RWPE2 (cell line): ENCODE results near the gene HLCS.
"Not testable (repeated sequence)": the region's sequence is repeated elsewhere in the genome, so short reads cannot be mapped to it uniquely, and the experiment has no call there.

Source experiments
- ATAC-seq: fragments of 200-7000 bp; cut with Tn5 transposase; 3 replicates; pipeline ENCODE4 v1.9.1; 2021; ENCODE audit warnings: low read depth
- DNase-seq: peaks from one replicate; pipeline ENCODE4 v3.0.0-alpha.2; 2020; ENCODE audit warnings: low spot score
- H3K27ac ChIP-seq: fragments of 450-650 bp; 2 replicates; pipeline ENCODE4 v1.5.1; 2017; ENCODE audit warnings: mild to moderate bottlenecking; ENCODE audit not compliant: poor library complexity, severe bottlenecking
- H3K27me3 ChIP-seq: fragments of 250-450 bp; sonication (Bioruptor Pico); 2 replicates; pipeline ENCODE4 v1.5.1; 2021; ENCODE audit warnings: mild to moderate bottlenecking, moderate library complexity; ENCODE audit not compliant: insufficient read depth, poor library complexity, severe bottlenecking
- H3K36me3 ChIP-seq: fragments of 250-450 bp; sonication (Bioruptor Pico); 2 replicates; pipeline ENCODE4 v1.5.1; 2020; ENCODE audit warnings: low read depth, mild to moderate bottlenecking, moderate library complexity
- H3K4me1 ChIP-seq: fragments of 250-450 bp; sonication (Bioruptor Pico); 2 replicates; pipeline ENCODE4 v1.5.1; 2021; ENCODE audit warnings: mild to moderate bottlenecking, moderate library complexity; ENCODE audit not compliant: insufficient read depth, poor library complexity, severe bottlenecking
- H3K4me3 ChIP-seq: fragments of 250-450 bp; sonication (Bioruptor Pico); 2 replicates; pipeline ENCODE4 v1.5.1; 2021; ENCODE audit warnings: mild to moderate bottlenecking, moderate library complexity; ENCODE audit not compliant: severe bottlenecking
- H3K9me3 ChIP-seq: fragments of 250-450 bp; sonication (Bioruptor Pico); 2 replicates; pipeline ENCODE4 v1.5.1; 2021; ENCODE audit warnings: mild to moderate bottlenecking, moderate library complexity; ENCODE audit not compliant: severe bottlenecking
- TF ChIP-seq, protein P1 (sequence below): fragments of 450-650 bp; IDR thresholded peaks from one replicate; pipeline ENCODE4 v1.5.1; 2017; ENCODE audit warnings: mild to moderate bottlenecking, moderate library complexity; ENCODE audit not compliant: poor library complexity, severe bottlenecking

HLCS gene

DNA sequence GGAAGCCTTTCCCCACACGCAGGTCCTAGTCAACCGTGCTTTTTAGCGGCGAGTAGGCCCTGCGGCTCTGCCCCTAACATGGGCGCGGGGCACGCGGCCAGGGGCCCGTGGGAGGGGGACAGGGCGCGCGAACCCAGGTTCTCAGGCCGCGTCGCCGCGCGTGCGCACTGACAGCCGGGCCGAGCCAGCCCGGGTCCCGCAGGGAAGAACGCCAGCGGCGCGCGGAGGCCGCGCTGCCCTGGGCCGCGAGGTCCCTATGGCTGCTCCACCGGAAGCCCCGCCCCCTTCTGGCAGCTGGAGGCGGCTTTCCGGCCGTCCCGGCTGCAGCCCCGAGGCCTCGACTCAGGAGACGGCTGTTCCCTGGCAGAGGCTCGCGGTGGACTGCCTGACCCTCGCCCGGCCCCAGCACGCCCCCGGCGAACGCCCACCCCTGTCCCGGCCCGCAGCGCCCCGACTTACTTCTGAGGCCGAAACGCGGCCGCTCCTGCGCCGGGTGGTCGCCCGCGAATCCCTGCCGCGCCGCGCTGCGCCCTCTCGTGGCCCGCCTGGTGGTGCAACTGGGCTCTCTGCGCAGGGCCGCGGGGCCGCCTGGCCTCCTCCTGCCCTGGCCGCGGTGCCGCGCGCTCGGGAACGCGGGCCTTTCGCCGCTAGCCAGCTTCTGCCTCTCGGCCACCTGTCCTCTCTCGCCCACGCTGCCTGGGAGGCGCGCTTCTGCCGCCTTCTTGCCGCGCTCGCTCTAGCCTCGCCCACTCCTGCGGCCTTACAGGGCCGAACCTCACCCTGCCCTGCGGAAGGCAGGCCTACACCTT, 23.4 kb upstream of the HLCS start:
- Histone ChIP-seq H3K36me3 (no peaks in the 10 kb centered on the region), H3K9me3 (no peaks in the 10 kb centered on the region), H3K4me3 (peak overlapping the region; percentile 51), H3K27me3 (no peaks in the 10 kb centered on the region), H3K4me1 (peaks cover 5% of the 10 kb centered on the region), H3K27ac (peak overlapping the region; percentile 63)
- TF ChIP-seq, protein P1, sequence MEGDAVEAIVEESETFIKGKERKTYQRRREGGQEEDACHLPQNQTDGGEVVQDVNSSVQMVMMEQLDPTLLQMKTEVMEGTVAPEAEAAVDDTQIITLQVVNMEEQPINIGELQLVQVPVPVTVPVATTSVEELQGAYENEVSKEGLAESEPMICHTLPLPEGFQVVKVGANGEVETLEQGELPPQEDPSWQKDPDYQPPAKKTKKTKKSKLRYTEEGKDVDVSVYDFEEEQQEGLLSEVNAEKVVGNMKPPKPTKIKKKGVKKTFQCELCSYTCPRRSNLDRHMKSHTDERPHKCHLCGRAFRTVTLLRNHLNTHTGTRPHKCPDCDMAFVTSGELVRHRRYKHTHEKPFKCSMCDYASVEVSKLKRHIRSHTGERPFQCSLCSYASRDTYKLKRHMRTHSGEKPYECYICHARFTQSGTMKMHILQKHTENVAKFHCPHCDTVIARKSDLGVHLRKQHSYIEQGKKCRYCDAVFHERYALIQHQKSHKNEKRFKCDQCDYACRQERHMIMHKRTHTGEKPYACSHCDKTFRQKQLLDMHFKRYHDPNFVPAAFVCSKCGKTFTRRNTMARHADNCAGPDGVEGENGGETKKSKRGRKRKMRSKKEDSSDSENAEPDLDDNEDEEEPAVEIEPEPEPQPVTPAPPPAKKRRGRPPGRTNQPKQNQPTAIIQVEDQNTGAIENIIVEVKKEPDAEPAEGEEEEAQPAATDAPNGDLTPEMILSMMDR, result peak; percentile 97
- DNase-seq, result peak; percentile 94
- ATAC-seq, result peak; percentile 90

- H3K36me3 ChIP-seq, DNase-seq, H3K9me3 ChIP-seq, H3K4me1 ChIP-seq, H3K27me3 ChIP-seq, ATAC-seq: not testable (repeated sequence)
- Histone ChIP-seq H3K4me3 (peak overlapping the region; percentile 51), H3K27ac (peak overlapping the region; percentile 63)
Observed at GRCh38 chr21:36989199-36989698, 22.8 kb upstream of the HLCS start.

DNA sequence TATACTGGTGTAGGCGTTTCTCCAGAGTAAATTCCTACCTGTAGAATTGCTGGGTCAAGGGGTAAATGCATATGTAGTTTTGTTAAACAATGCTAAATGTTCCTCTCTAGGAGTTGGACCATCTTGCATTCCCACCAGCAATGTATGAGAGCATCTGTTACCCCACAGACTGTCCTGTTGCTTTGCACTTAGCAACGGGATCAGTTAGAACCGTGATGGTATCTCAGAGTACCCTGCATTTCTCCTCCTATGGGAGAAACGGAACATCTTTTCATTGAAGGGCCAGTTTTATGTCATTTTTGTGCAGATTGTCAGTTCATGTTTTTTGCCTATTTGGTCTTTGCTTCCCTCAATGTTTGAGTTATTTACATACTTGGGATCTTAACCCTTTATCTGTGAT, 22.1 kb upstream of the HLCS start:
- Histone ChIP-seq H3K9me3 (no peaks in the 10 kb centered on the region), H3K27me3 (no peaks in the 10 kb centered on the region), H3K36me3 (no peaks in the 10 kb centered on the region), H3K4me3 (no peak overlapping the region), H3K4me1 (peaks cover 5% of the 10 kb centered on the region), H3K27ac (no peak overlapping the region)
- ATAC-seq (no peak), DNase-seq (no peak)
- TF ChIP-seq, protein P1, result no peak

DNA sequence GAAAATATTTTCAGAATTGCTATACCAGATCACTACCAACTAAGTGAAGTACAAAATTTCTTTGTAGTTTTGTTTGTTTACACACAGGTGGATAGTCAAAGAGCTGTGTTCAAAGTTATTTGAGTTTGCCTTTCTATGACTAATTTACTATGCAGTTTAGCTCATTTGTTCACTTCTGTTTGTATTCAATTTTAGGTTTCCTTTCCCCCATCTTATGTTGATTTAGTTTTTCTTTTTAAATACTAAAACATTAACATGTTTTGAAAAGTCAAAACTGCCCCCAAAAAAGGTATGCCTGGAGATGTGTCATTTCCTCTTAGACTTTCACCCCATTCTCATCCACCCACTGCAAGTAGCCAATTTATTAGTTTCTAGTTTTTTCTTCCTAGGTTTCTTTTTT, 21.4 kb upstream of the HLCS start:
- H3K9me3 ChIP-seq, result no peaks in the 10 kb centered on the region
- ATAC-seq, result no peak
- no peak overlapping the region for H3K4me3 ChIP-seq
- H3K27ac ChIP-seq, result no peak overlapping the region
- peaks cover 5% of the 10 kb centered on the region for H3K4me1 ChIP-seq
- TF ChIP-seq, protein P1, result no peak
- H3K36me3 ChIP-seq, result no peaks in the 10 kb centered on the region
- no peaks in the 10 kb centered on the region for H3K27me3 ChIP-seq
- DNase-seq, result no peak

DNA sequence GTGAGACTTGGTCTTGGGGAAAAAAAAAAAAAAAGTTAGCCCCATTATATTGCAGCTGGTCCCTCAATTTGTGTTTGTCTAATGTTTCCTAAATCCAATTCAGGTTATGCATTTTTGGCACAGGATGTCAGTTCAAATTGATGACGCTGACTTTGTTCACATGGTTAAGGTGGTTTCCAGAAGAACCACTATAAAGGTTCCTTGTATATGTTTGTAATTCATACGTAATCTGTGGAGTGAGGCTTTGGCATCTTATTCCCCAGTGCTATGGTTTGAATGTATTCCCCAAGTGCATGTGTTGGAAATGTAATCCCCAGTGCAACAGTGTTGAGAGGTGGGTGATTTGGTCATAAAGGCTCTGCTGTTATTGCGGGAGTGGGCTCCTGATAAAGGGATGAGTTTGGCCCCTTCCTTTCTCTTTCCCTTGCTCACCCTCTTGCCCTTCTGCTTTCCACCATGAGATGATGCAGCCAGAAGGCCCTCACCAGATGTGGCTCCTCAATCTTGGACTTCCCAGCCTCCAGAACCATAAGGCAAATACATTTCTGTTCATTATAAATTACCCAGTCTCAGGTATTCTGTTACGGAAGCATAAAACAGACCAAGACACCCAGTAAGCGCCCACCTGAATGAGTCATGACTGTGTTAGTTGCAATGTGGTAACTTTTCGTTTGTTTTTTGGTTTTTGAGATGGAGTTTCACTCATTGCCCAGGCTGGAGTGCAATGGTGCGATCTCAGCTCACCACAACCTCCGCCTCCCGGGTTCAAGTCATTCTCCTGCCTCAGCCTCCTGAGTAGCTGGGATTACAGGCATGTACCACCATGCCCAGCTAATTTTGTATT, 19.5 kb upstream of the HLCS start:
- H3K4me3 ChIP-seq, result no peak overlapping the region
- DNase-seq (no peak), ATAC-seq (no peak)
- peaks cover 5% of the 10 kb centered on the region for H3K4me1 ChIP-seq
- H3K9me3 ChIP-seq, result no peaks in the 10 kb centered on the region
- H3K27me3 ChIP-seq, result no peaks in the 10 kb centered on the region
- no peaks in the 10 kb centered on the region for H3K36me3 ChIP-seq
- TF ChIP-seq, protein P1, result no peak
- H3K27ac ChIP-seq, result no peak overlapping the region
